ENCODE data around the gene CBFA2T3.

- TF ChIP-seq POLR2A (IDR thresholded peaks at IDR 0.05): no peak
- no peak for TF ChIP-seq CTCF (IDR thresholded peaks at IDR 0.05)
Observed at GRCh38 chr16:88876942-88877526, 100.0 kb downstream of the CBFA2T3 start.
